HG03575 (cell line): Measurements from ENCODE around the gene SERPINH1.
"Not testable (repeated sequence)": the region's sequence is repeated elsewhere in the genome, so short reads cannot be mapped to it uniquely, and the experiment has no call there.

Experiments used
- ATAC-seq: cut with Tn5 transposase; IDR thresholded peaks from one replicate; pipeline ENCODE4 v1.9.1; 2021; ENCODE audit not compliant: unreplicated experiment, insufficient number of reproducible peaks, low FRiP score; ENCODE audit errors: extremely low read depth

Gene SERPINH1

GRCh38 chr11:75567971-75568370 lies 5.9 kb downstream of the SERPINH1 start:
- no peak for ATAC-seq

GRCh38 chr11:75568616-75569219 lies 6.7 kb downstream of the SERPINH1 start:
- ATAC-seq = no peak

- ATAC-seq = no peak
Observed at GRCh38 chr11:75570559-75571139, 8.6 kb downstream of the SERPINH1 start.

DNA sequence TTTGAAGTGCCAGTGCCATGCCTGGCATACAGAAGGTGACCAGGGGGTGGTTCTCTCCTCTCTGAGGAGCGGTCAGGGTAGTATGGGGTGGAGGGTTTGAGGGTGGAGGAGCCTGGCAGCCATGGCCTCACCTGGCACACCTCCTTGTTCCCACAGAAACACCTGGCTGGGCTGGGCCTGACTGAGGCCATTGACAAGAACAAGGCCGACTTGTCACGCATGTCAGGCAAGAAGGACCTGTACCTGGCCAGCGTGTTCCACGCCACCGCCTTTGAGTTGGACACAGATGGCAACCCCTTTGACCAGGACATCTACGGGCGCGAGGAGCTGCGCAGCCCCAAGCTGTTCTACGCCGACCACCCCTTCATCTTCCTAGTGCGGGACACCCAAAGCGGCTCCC lies 9.6 kb downstream of the SERPINH1 start:
- ATAC-seq = no peak

GRCh38 chr11:75572744-75573143 lies 10.7 kb downstream of the SERPINH1 start:
- ATAC-seq = no peak

DNA sequence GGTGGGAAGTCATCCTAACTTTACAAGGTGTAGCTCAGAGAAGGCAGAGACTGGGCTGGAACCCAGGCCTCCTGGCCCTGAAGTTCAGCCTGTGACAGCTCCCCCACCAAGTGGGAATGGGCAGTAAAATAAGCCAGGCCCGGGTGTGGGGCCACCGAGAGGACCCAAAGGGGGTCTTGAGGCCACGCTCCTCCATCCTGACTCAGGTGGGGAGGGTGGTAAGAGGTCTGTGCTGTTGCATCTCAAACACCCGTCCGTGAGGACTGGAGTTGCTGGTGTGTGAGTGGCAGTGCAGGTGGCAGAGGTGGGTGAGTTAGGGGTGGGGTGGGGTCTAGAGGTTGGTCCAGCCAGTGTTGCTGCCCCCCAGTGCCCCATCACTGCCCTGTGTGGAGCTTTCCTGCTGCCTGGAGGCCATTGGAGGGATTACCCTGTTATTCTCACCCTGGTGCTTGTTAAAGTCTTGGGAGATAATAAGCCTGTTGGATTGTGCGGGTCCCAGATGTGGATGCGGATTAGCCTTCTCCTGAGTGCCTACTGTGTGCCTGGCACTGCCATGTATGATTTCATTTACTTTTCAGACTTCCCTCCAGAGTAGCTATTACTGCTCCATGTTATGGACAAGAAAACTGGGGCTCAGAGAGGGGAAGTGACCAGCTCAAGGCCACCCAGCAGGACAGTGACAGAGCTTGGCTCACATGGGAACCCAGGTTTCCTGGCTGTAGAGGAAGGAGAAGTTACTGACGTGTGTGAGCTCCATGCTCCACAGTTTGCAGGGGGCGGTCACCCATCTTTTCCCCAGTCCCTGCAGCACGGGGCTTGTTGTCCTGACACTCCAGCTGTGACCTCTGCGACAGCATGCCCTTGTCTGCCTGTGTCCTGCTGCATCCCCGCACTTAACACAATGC lies 12.9 kb downstream of the SERPINH1 start:
- ATAC-seq = no peak

DNA sequence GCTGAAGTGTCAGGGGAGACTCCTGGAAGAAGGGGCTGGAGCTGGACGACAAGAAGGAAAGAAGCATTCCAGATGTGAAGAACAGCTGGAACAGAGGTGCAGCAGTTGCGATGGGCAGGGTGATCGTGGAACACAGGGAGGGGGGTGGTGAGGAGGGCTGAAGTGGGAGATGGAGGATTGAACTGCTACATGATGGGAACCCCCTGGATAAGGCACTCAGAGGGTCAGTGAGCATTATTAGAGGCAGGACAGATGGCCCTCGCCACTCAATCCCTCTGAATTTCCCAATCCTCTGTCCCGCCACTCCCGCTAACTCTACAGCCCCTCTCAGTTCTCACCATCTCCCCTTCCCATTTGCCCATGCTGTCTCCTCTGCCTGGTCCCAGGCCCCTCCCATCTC lies 14.0 kb downstream of the SERPINH1 start:
- no peak for ATAC-seq

- no peak for ATAC-seq
Observed at GRCh38 chr11:75576499-75576918, 14.5 kb downstream of the SERPINH1 start.

DNA sequence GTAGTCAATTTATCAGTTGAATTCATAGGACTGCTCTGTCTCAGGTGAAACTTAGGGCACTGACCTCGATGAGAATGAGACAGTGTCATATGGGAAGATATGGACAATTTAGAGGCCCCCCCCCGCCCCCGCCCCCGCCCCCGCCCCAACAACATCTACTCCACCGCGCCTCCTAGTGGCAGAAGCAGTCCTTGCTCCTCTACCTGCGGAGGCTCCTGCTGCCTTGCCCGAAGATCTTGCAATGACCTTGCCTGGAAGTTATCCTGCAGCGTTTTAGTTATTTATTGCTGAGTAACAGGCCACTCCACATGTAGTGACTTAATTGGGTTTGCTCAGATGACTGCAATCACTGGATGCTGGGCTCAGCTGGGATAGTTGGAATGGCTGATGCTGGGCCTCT lies 15.2 kb downstream of the SERPINH1 start:
- no peak for ATAC-seq

GRCh38 chr11:75578977-75579376 lies 16.9 kb downstream of the SERPINH1 start:
- ATAC-seq = no peak

DNA sequence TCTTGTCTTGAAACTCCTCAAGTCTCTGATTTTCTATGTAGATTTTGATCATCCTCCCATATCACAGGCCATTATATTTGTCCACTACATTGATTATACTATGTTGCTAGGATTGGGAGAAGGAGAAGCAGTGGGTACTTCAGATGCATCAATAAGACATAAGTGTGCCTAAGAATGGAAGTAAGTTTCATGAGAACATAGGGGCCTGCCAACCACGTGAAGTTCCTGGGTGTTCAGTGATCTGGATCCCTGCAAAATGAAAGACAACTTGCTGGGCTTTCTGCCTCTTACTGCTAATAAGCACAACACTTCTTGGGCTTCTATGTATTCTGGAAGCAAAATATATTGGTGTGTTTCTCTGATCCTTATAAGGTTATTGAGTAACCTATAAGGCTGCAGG lies 17.8 kb downstream of the SERPINH1 start:
- no peak for ATAC-seq

- ATAC-seq = no peak
Observed at GRCh38 chr11:75582506-75582894, 20.4 kb downstream of the SERPINH1 start.

- ATAC-seq = no peak
Observed at GRCh38 chr11:75582895-75583717, 21.1 kb downstream of the SERPINH1 start.

- no peak for ATAC-seq
Observed at GRCh38 chr11:75583718-75584658, 21.9 kb downstream of the SERPINH1 start.

DNA sequence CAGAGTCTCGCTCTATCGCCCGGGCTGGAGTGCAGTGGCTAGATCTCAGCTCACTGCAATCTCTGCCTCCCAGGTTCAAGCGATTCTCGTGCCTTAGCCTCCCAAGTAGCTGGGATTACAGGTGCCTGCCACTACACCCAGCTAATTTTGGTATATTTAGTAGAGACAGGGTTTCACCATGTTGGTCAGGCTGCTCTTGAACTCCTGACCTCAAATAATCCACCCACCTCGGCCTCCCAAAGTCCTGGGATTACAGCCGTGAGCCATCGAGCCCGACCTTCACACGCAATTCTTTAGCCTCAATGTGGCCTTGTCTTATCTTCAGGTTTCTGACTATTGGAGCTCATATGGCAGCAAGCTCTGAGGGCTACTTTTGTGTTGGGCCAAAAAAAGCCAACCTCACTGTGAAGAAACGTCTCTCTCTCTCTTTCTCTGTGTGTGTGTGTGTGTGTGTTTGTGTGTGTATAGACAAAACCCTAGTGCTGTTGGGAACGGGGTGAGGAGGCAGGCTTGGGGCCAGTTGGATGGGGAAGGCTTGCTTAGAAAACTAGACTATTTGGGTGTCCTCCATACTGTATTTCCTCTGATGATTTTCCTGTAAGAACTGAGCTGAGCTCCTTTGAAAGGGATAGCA lies 22.7 kb downstream of the SERPINH1 start:
- not testable (repeated sequence) for ATAC-seq

- ATAC-seq = no peak
Observed at GRCh38 chr11:75585293-75585670, 23.2 kb downstream of the SERPINH1 start.

DNA sequence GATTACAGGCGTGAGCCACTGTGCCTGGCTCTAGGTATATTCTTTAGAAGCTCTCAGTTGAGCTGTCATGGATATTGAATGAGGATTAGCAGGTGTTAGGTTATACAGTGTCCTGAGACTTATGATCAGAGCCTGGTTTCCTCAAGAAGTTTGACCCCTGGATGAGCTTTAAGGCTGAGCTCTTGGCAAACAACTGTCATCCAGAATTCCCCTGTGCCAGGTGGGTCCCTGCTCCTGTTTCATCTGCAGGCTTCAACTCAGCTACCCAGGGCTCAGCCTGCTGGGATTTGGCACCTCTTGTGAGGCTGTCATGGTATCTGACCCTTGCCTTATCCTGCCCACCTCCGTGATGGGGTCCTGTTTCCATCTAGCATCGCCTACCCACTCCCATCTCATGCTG lies 24.3 kb downstream of the SERPINH1 start:
- no peak for ATAC-seq

- no peak for ATAC-seq
Observed at GRCh38 chr11:75588051-75588481, 26.0 kb downstream of the SERPINH1 start.
